Esophagus (tissue), 2 donors: Measurements from ENCODE around the gene B9D2. TPM values are rescaled to one million over a fixed set of nuclear protein-coding genes. Genes with fewer than 3 reads are reported as not detected.

Experiments used
- H3K27ac ChIP-seq, 2 donors: one replicate each; pipeline ENCODE4 v1.5.1; 2013; ENCODE audit warnings: low read depth in 2 of 2, mild to moderate bottlenecking in 2 of 2, inconsistent platforms in 1 of 2, low read length in 1 of 2, moderate library complexity in 1 of 2
- H3K27me3 ChIP-seq, 2 donors: one replicate each; pipeline ENCODE4 v1.6.1; 2013; ENCODE audit warnings: low read length in 2 of 2, control low read depth in 1 of 2, mild to moderate bottlenecking in 1 of 2; ENCODE audit not compliant: insufficient read depth in 2 of 2, control insufficient read depth in 1 of 2
- H3K36me3 ChIP-seq, 2 donors: one replicate each; pipeline ENCODE4 v1.6.1; 2013; ENCODE audit warnings: low read length in 1 of 2; ENCODE audit not compliant: control insufficient read depth in 2 of 2, insufficient read depth in 2 of 2
- H3K4me1 ChIP-seq, 2 donors: one replicate each; pipeline ENCODE4 v1.6.1; 2013; ENCODE audit warnings: low read length in 1 of 2; ENCODE audit not compliant: control insufficient read depth in 2 of 2, insufficient read depth in 2 of 2
- H3K4me3 ChIP-seq, 2 donors: one replicate each; pipeline ENCODE4 v1.5.1; 2013; ENCODE audit warnings: low read length in 2 of 2, mild to moderate bottlenecking in 2 of 2, low read depth in 1 of 2, moderate library complexity in 1 of 2
- H3K9me3 ChIP-seq, 2 donors: one replicate each; pipeline ENCODE4 v1.6.1; 2013; ENCODE audit warnings: mild to moderate bottlenecking in 2 of 2, low read depth in 1 of 2, low read length in 1 of 2, moderate library complexity in 1 of 2; ENCODE audit not compliant: control insufficient read depth in 2 of 2, insufficient read depth in 1 of 2
- WGBS, 2 donors: extraction: QIAGEN DNeasy Blood & Tissue Kit; methylation state at CpG; one replicate each; pipeline ENCODE4 v1.1.7; 2013; 5-methylcytosine and 5-hydroxymethylcytosine counted together
- polyA plus RNA-seq, 2 donors: library from polyadenylated mRNA; stranded (reverse); fragments of 200-250 nt; gene quantifications; one replicate each; pipeline ENCODE4 v1.2.3, GENCODE V29; 2013
- donor health status: healthy with polysubstance abuse.
- donor health status: Bipolar disorder and iron deficiency.

The B9D2 gene
- polyA plus RNA-seq, 2 donors: 3.1 to 6.0 TPM

DNA sequence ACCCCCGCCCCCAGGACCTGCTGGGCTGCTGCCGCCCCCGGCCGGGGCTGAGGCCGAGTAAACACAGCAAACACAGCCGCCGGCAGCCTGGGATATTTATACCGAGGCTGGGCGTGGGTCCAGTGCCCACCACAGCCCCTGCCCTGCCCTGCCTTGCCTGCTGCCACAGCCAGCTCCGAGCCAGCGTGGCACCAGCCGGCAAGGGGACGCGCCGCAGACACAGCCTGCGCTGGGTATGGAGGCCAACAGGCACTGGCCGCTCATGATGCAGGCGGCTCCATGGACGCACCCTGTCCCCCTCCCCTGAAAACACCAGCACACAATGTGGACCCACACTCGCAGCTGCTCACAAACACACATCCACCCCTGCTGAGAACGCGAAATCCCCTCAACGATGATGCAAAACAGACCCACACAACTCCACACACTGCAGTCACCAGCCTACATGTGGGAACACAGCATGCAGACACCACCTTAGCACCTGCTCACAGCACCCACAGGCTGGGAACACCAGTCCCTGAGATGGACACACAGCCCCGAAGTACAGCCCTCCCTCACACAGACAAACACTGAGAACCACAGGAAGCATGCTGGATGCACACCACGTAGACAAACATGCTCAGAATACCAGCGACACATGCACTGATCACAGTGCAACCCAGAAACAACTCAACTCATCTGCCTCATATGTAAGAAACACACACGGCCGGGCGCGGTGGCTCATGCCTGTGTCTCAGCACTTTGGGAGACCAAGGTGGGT is 37.8 kb downstream of the B9D2 start:
- peak overlapping the region in 1 of 2 donors; percentile 7 for H3K4me3 ChIP-seq
- no peaks in the 10 kb centered on the region for H3K9me3 ChIP-seq
- no peaks in the 10 kb centered on the region for H3K27me3 ChIP-seq
- 29 to 31% methylated on average over 24 to 30 of the region's 30 CpGs for WGBS, 2 donors
- H3K36me3 ChIP-seq: peaks cover 3 to 22% of the 10 kb centered on the region in 2 donors
- peak overlapping the region; percentile 15 to 66 for H3K27ac ChIP-seq
- peaks cover 2 to 38% of the 10 kb centered on the region in 2 donors for H3K4me1 ChIP-seq

DNA sequence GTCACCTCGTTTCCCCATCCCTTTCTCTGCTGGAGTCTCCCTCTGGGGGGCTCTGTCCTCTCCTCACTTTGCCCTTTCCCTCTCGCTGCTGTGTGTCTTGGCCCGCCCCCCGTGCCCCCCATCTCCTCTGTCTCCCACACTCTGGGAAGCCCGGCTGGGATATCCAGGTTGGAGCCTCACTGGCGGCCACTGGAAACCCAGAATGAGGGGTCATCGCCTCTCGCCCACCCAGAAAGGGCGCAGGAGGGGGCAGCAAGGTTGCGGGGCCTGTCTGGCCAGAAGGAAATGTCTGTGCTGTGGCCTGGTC is 38.4 kb downstream of the B9D2 start:
- H3K27ac ChIP-seq: peak overlapping the region; percentile 66 to 76
- H3K4me3 ChIP-seq: no peak overlapping the region
- no peaks in the 10 kb centered on the region for H3K27me3 ChIP-seq
- 8 to 24% methylated on average over 10 of the region's 10 CpGs for WGBS, 2 donors
- no peaks in the 10 kb centered on the region for H3K9me3 ChIP-seq
- H3K36me3 ChIP-seq: peaks cover 3 to 25% of the 10 kb centered on the region in 2 donors
- H3K4me1 ChIP-seq: peaks cover 2 to 38% of the 10 kb centered on the region in 2 donors

DNA sequence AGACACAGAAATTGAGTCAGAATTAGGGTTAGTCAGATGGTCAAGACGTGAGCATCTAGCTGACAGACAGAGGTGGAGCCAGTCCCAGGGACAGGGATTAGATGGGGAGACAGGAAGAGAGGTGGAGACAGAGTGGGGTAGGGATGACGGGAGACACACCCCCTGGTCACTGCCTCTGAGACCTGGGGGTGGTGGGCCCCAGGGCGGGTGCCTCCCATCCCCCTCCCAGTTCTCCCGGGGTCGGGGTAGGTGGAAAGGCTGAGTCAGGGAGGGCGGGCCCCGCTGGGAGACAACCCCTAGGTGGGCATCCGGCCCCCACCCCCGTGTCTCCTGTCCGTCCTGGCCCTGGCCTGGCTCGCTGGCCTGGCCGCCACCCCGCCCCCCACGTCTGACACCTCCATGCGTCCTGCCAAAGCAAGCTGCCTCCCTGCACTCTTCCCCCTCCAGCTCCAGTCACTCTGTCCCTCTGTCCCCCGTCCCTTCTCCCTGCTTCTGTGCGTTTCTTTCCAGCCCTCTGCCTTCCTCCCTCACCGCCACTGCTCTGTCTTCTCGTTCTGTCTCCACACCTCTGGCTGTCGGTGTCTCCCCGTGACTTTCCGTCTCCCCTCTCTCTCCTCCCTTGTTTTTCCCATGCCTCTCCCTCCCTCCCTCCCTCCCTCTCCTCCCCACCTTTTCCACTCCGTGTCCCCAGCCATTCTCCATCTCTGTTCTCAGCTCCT is 38.9 kb downstream of the B9D2 start:
- Histone ChIP-seq H3K27me3 (no peaks in the 10 kb centered on the region), H3K36me3 (peaks cover 3 to 28% of the 10 kb centered on the region in 2 donors), H3K9me3 (no peaks in the 10 kb centered on the region), H3K27ac (peak overlapping the region; percentile 66 to 76), H3K4me3 (no peak overlapping the region), H3K4me1 (peaks cover 2 to 38% of the 10 kb centered on the region in 2 donors)
- 15 to 18% methylated on average over 18 to 23 of the region's 23 CpGs for WGBS, 2 donors

DNA sequence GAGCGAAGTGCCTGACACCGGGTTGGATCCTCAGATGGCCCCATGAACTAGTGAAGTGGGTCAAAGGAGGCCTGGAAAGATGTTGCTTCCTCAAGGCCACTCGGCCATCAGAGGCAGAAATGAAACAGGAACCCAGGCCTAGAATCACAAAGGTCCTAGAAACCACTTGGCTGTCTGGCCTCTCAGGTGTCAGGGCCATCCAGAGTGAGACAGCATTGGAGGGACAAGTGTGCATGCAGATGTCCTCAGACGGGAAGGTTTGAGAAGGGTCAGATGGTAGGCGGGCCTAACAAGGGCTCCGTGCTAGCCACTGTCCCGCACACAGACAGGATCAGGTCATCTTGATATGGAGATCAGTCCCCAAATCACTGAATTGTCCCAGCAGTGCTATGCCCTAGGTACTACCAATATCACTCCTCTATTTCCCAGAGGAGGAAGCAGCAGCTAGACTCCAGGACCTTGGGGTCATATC is 39.7 kb downstream of the B9D2 start:
- 78 to 80% methylated on average over 7 of the region's 7 CpGs for WGBS, 2 donors
- H3K4me1 ChIP-seq: peaks cover 2 to 40% of the 10 kb centered on the region in 2 donors
- H3K9me3 ChIP-seq: no peaks in the 10 kb centered on the region
- no peaks in the 10 kb centered on the region for H3K27me3 ChIP-seq
- H3K36me3 ChIP-seq: peaks cover 3 to 36% of the 10 kb centered on the region in 2 donors
- H3K27ac ChIP-seq: peak overlapping the region; percentile 48 to 76
- H3K4me3 ChIP-seq: no peak overlapping the region

- Histone ChIP-seq H3K4me1 (peaks cover 2 to 38% of the 10 kb centered on the region in 2 donors), H3K9me3 (no peaks in the 10 kb centered on the region), H3K27me3 (no peaks in the 10 kb centered on the region), H3K27ac (peak overlapping the region; percentile 76 to 78), H3K36me3 (peaks cover 3 to 43% of the 10 kb centered on the region in 2 donors), H3K4me3 (no peak overlapping the region)
- 45 to 61% methylated on average over 15 to 16 of the region's 16 CpGs for WGBS, 2 donors
These were observed 40.4 kb downstream of the B9D2 start for GRCh38 chr19:41323430-41324125.

GRCh38 chr19:41323023-41323422 is 40.9 kb downstream of the B9D2 start:
- Histone ChIP-seq H3K9me3 (no peaks in the 10 kb centered on the region), H3K4me1 (peaks cover 2 to 34% of the 10 kb centered on the region in 2 donors), H3K36me3 (peaks cover 3 to 43% of the 10 kb centered on the region in 2 donors), H3K27ac (peak overlapping the region; percentile 76 to 78), H3K27me3 (no peaks in the 10 kb centered on the region), H3K4me3 (no peak overlapping the region)
- WGBS, 2 donors: 56 to 59% methylated on average over 7 of the region's 7 CpGs

- Histone ChIP-seq H3K4me3 (no peak overlapping the region), H3K9me3 (no peaks in the 10 kb centered on the region), H3K27me3 (no peaks in the 10 kb centered on the region), H3K36me3 (peaks cover 3 to 43% of the 10 kb centered on the region in 2 donors), H3K4me1 (peaks cover 2 to 29% of the 10 kb centered on the region in 2 donors), H3K27ac (peak overlapping the region; percentile 76 to 78)
- WGBS, 2 donors: 88 to 91% methylated on average over 11 of the region's 11 CpGs
These were observed 41.5 kb downstream of the B9D2 start for GRCh38 chr19:41322451-41322850.

- Histone ChIP-seq H3K4me1 (peaks cover 2 to 24% of the 10 kb centered on the region in 2 donors), H3K4me3 (no peak overlapping the region), H3K27me3 (no peaks in the 10 kb centered on the region), H3K36me3 (peaks cover 6 to 44% of the 10 kb centered on the region in 2 donors), H3K27ac (peak overlapping the region; percentile 2 to 17), H3K9me3 (no peaks in the 10 kb centered on the region)
- 61 to 68% methylated on average over 10 of the region's 10 CpGs for WGBS, 2 donors
These were observed 42.2 kb downstream of the B9D2 start for GRCh38 chr19:41321600-41322270.

- WGBS, 2 donors: 71 to 85% methylated on average over 7 of the region's 7 CpGs
- Histone ChIP-seq H3K4me3 (no peak overlapping the region), H3K27ac (no peak overlapping the region), H3K4me1 (peaks cover 2 to 20% of the 10 kb centered on the region in 2 donors), H3K36me3 (peaks cover 8 to 50% of the 10 kb centered on the region in 2 donors), H3K27me3 (no peaks in the 10 kb centered on the region), H3K9me3 (peaks cover 0 to 1% of the 10 kb centered on the region in 2 donors)
These were observed 42.7 kb downstream of the B9D2 start for GRCh38 chr19:41321204-41321599.
